BJ (cell line): ENCODE measurements around the gene COL8A1. TPM values are rescaled to one million over a fixed set of nuclear protein-coding genes. Genes with fewer than 3 reads are reported as not detected.
A peak's percentile ranks its signal among the peaks of the same experiment; 100 is the strongest.

Source experiments
- CTCF ChIA-PET: fragments of 350-600 bp; formaldehyde crosslinking; extraction: SDS; loops from one replicate; lab custom pipeline; 2021; ENCODE audit warnings: antibody characterized with exemption, inconsistent platforms; lab: Yijun Ruan, JAX
- POLR2A ChIA-PET: fragments of 300-600 bp; sonication (Branson Sonifier 250); formaldehyde crosslinking; extraction: SDS; loops from one replicate; lab custom pipeline; 2021; ENCODE audit warnings: antibody characterized with exemption; lab: Charles Lee
- DNase-seq: peaks from one replicate; pipeline ENCODE4 v3.0.0-alpha.2; 2011; ENCODE audit warnings: low read depth
- H3K27me3 ChIP-seq: 2 replicates; pipeline ENCODE4 v1.6.0; 2011; ENCODE audit warnings: low read length; ENCODE audit not compliant: control insufficient read depth, insufficient read depth
- H3K36me3 ChIP-seq: 2 replicates; pipeline ENCODE4 v1.5.1; 2011; ENCODE audit warnings: low read length; ENCODE audit not compliant: control insufficient read depth, insufficient read depth
- H3K4me3 ChIP-seq: 2 replicates; pipeline ENCODE4 v1.5.1; 2011; ENCODE audit warnings: low read depth, mild to moderate bottlenecking, control low read depth, low read length
- polyA plus RNA-seq: library from polyadenylated mRNA; depleted of rRNA; stranded (reverse); fragments of >200 nt; gene quantifications from 2 replicates; pipeline ENCODE4 v1.2.3, GENCODE V29; 2011
- TF ChIP-seq, protein P1 (sequence below): IDR thresholded peaks from 2 replicates; pipeline ENCODE4 v1.5.1; 2011; ENCODE audit warnings: low read depth, mild to moderate bottlenecking, control low read depth, inconsistent platforms, low read length, moderate library complexity; ENCODE audit not compliant: insufficient read depth

COL8A1 gene
- polyA plus RNA-seq, 1 experiment, result 186 TPM

DNA sequence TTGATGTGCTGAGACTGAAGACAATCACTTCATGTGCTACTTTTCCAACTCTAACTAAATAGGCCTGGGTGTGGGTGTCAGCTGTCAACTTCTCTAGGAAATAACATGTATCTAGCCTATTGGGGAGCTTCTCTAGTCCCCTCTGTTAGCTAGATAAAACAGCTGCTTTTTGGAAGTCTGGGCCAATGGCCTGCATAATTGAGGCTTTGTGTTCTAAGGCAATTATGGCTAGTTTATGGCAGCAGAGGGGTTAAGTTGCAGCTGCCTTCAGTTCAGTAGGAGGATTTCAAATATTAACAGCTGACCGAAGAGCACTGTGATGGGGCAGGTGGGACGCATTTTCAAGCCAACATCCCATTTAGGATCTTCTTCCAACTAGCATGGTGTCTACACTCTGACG lies 6.4 kb downstream of the COL8A1 start:
- H3K36me3 ChIP-seq, result no peaks in the 10 kb centered on the region
- TF ChIP-seq, protein P1, sequence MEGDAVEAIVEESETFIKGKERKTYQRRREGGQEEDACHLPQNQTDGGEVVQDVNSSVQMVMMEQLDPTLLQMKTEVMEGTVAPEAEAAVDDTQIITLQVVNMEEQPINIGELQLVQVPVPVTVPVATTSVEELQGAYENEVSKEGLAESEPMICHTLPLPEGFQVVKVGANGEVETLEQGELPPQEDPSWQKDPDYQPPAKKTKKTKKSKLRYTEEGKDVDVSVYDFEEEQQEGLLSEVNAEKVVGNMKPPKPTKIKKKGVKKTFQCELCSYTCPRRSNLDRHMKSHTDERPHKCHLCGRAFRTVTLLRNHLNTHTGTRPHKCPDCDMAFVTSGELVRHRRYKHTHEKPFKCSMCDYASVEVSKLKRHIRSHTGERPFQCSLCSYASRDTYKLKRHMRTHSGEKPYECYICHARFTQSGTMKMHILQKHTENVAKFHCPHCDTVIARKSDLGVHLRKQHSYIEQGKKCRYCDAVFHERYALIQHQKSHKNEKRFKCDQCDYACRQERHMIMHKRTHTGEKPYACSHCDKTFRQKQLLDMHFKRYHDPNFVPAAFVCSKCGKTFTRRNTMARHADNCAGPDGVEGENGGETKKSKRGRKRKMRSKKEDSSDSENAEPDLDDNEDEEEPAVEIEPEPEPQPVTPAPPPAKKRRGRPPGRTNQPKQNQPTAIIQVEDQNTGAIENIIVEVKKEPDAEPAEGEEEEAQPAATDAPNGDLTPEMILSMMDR, result no peak
- no peak overlapping the region for H3K4me3 ChIP-seq
- H3K27me3 ChIP-seq, result no peaks in the 10 kb centered on the region
- ChIA-PET CTCF (interaction anchor here (0.6 to 3.2 kb wide), 22 partner anchors 11 to 473 kb away, joined by 3 to 20 read pairs (median 4); no protein-coding TSS in a partner anchor), POLR2A (interaction anchor here (0.6 kb wide), 1 partner anchor 15 kb away, joined by 3 read pairs; no protein-coding TSS in a partner anchor)
- DNase-seq, result no peak

DNA sequence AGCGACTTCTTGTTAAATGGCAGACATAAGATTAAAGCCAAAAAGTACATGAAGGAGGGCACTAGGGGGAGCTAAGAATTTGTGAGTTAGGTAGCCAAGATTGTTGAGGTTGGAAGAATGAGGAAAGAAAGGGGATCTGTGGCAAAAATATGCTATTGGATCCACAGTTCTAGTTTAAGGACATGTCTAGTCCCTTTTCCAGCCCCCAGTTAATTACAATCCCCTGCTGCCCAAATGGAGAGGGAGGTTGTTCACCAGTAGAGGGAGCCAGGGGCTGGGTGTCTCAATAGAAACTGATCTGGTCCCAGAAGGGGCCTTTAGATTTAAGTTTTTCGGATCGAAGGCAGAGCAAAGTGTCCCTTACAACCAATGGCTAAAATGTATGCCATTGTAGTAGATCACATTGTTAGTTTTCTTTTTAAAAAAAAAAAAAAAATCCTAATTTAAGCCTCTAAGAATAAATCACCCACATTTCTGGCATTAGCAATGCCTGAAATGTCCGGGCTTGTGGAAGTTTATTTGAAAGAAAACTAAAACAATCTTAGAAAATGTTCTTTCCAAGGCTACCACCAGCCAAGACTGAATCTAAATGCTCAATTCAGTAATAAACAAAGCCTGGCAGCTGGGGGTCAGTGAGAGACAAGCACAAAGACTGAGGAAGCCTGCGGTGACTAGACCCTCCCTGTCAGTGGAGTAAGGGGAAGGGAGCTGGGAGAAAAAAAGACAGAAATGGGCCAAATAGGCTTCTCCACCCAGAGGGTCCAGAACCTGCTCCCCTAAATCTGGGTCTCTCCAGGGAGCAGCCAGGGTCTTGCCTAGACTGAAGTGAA lies 7.1 kb downstream of the COL8A1 start:
- DNase-seq, result no peak
- Histone ChIP-seq H3K36me3 (no peaks in the 10 kb centered on the region), H3K4me3 (no peak overlapping the region), H3K27me3 (no peaks in the 10 kb centered on the region)
- TF ChIP-seq, protein P1, result peak; percentile 53
- ChIA-PET POLR2A (no interaction called here), CTCF (interaction anchor here (0.6 to 3.2 kb wide), 30 partner anchors 11 to 622 kb away, joined by 3 to 20 read pairs (median 4); no protein-coding TSS in a partner anchor)

DNA sequence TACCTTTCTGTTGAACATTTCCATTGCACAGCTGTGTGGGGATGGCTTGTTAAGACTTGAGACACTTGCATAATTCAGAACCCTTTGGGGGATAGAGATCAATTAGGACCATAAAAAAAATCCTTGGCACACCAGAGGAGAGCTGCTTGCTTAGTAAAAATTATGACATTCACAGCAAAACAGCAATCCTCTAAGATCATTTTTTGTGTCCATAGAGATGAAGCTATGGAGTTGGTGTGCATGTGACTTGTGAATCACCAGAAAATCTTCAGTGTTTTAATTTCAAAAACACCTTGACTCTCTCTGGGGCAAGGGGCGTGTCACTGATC lies 7.7 kb downstream of the COL8A1 start:
- no peaks in the 10 kb centered on the region for H3K36me3 ChIP-seq
- TF ChIP-seq, protein P1, result no peak
- H3K4me3 ChIP-seq, result no peak overlapping the region
- DNase-seq, result no peak
- no peaks in the 10 kb centered on the region for H3K27me3 ChIP-seq
- ChIA-PET POLR2A (interaction anchor here (0.6 kb wide), 1 partner anchor 9 kb away, joined by 4 read pairs; no protein-coding TSS in a partner anchor), CTCF (interaction anchor here (0.6 to 3.2 kb wide), 17 partner anchors 10 to 622 kb away, joined by 3 to 20 read pairs (median 4); no protein-coding TSS in a partner anchor)

DNA sequence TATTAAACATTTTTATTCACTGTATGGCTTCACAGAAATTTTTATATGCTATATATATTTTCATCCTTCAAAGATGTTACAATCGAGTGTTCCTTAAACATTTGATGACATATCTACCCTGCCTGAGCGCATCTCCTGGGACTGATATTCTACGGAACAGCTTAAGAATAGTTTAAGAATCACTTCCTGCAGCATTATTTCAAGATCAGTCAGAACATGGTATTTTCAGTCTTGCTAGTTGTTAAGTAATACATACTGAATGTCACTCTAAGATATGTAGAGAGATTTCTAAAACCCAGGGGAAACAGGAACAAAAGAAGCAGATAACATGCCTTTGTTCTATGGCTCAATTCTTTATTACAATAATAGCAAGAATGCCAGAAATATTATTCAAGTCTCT lies 8.7 kb downstream of the COL8A1 start:
- no peak for DNase-seq
- ChIA-PET CTCF (interaction anchor here (0.8 to 3.2 kb wide), 5 partner anchors 9 to 141 kb away, joined by 3 to 20 read pairs (median 3); no protein-coding TSS in a partner anchor), POLR2A (interaction anchor here (1.6 kb wide), 1 partner anchor 10 kb away, joined by 4 read pairs; no protein-coding TSS in a partner anchor)
- H3K4me3 ChIP-seq, result no peak overlapping the region
- no peaks in the 10 kb centered on the region for H3K36me3 ChIP-seq
- TF ChIP-seq, protein P1, result no peak
- H3K27me3 ChIP-seq, result no peaks in the 10 kb centered on the region

DNA sequence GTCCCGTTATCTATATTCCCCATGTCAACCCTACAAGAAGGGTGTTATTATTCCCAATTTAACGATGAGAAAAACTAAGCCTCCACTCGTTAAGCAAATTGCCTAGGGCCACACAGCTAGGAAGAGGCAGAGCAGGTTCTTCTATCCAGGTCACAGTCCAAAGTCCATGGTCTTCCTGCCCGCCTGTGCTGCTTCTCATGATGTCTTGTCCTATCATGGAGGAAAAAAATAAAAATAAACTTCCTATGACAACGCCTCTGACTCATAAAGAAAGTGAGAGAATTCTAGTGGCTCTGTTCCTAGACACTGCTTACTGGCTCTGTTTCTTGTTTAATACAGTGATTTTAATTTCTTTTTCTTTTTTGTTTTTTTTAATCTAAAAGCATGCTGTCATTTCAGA lies 9.7 kb downstream of the COL8A1 start:
- TF ChIP-seq, protein P1, result no peak
- no peaks in the 10 kb centered on the region for H3K27me3 ChIP-seq
- no peak for DNase-seq
- no peaks in the 10 kb centered on the region for H3K36me3 ChIP-seq
- ChIA-PET CTCF (interaction anchor here (0.8 to 1.4 kb wide), 3 partner anchors 40 to 140 kb away, joined by 3 to 4 read pairs (median 3); no protein-coding TSS in a partner anchor), POLR2A (interaction anchor here (0.7 to 1.6 kb wide), 2 partner anchors 11 to 469 kb away, joined by 3 to 4 read pairs; no protein-coding TSS in a partner anchor)
- H3K4me3 ChIP-seq, result no peak overlapping the region
